ENCODE measurements around the gene ARSI.
A peak's percentile ranks its signal among the peaks of the same experiment; 100 is the strongest.

The ARSI gene

DNA sequence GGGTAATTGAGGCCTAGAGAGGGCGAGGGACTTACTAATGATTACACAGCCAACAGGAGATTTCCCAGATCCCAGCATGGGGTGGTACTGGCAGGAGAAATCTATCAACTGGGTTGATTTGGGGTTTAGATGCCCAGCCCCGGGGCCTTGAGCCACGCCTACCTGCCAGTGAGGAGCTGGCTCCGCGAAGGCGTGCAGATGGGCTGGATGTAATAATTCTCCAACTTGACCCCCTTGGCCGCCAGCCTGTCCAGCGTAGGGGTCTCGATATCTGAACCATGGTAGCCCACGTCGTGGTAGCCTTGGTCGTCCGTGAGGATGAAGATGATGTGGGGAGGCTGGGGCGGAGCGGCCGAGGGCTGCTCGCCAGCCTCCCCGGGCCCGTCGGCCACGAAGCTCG, 804 bp downstream of the ARSI start:
- Histone ChIP-seq H4K20me1 (ENCODE audit: insufficient read depth) (no peaks in the 10 kb centered on the region), H3K9ac (no peak overlapping the region), H3K4me2 (no peak overlapping the region), H3K4me1 (ENCODE audit: low read depth, poor library complexity, severe bottlenecking) (peaks cover 18% of the 10 kb centered on the region), H3K79me2 (ENCODE audit: insufficient read depth, low read depth) (no peaks in the 10 kb centered on the region), H3K36me3 (ENCODE audit: insufficient read depth) (no peaks in the 10 kb centered on the region), H3K27me3 (ENCODE audit: insufficient read depth, low read depth) (no peaks in the 10 kb centered on the region), H2AFZ (ENCODE audit: low read depth) (no peak overlapping the region), H3K4me3 (IDR thresholded peaks at IDR 0.05; ENCODE audit: insufficient read depth, low read depth, low read length) (no peak overlapping the region), H3K27ac (no peak overlapping the region)
- TF ChIP-seq, protein P1, sequence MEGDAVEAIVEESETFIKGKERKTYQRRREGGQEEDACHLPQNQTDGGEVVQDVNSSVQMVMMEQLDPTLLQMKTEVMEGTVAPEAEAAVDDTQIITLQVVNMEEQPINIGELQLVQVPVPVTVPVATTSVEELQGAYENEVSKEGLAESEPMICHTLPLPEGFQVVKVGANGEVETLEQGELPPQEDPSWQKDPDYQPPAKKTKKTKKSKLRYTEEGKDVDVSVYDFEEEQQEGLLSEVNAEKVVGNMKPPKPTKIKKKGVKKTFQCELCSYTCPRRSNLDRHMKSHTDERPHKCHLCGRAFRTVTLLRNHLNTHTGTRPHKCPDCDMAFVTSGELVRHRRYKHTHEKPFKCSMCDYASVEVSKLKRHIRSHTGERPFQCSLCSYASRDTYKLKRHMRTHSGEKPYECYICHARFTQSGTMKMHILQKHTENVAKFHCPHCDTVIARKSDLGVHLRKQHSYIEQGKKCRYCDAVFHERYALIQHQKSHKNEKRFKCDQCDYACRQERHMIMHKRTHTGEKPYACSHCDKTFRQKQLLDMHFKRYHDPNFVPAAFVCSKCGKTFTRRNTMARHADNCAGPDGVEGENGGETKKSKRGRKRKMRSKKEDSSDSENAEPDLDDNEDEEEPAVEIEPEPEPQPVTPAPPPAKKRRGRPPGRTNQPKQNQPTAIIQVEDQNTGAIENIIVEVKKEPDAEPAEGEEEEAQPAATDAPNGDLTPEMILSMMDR (conservative IDR thresholded peaks at IDR 0.05; ENCODE audit: low read depth, low read length), result no peak

DNA sequence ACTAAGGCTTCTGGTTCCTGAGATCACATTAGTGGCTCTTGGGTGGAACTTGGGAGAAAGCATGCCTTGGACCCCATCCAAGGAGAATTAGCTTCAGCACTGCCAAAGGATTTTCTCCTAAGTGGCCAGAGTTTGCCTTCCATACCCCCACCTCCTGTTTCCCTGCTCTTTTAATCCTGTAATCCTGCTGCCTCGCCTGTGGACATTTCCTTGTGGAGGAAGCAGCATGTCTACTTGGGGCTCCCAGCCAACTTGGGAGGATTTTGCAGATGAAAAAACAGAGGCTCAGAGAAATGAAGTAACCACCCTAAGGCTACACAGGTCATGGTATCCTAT, 1.6 kb downstream of the ARSI start:
- TF ChIP-seq, protein P1 (conservative IDR thresholded peaks at IDR 0.05; ENCODE audit: low read depth, low read length), result no peak
- Histone ChIP-seq H3K36me3 (ENCODE audit: insufficient read depth) (no peaks in the 10 kb centered on the region), H3K4me3 (IDR thresholded peaks at IDR 0.05; ENCODE audit: insufficient read depth, low read depth, low read length) (no peak overlapping the region), H2AFZ (ENCODE audit: low read depth) (no peak overlapping the region), H3K79me2 (ENCODE audit: insufficient read depth, low read depth) (no peaks in the 10 kb centered on the region), H3K4me2 (no peak overlapping the region), H4K20me1 (ENCODE audit: insufficient read depth) (no peaks in the 10 kb centered on the region), H3K4me1 (ENCODE audit: low read depth, poor library complexity, severe bottlenecking) (peaks cover 18% of the 10 kb centered on the region), H3K27ac (no peak overlapping the region), H3K27me3 (ENCODE audit: insufficient read depth, low read depth) (no peaks in the 10 kb centered on the region), H3K9ac (no peak overlapping the region)

DNA sequence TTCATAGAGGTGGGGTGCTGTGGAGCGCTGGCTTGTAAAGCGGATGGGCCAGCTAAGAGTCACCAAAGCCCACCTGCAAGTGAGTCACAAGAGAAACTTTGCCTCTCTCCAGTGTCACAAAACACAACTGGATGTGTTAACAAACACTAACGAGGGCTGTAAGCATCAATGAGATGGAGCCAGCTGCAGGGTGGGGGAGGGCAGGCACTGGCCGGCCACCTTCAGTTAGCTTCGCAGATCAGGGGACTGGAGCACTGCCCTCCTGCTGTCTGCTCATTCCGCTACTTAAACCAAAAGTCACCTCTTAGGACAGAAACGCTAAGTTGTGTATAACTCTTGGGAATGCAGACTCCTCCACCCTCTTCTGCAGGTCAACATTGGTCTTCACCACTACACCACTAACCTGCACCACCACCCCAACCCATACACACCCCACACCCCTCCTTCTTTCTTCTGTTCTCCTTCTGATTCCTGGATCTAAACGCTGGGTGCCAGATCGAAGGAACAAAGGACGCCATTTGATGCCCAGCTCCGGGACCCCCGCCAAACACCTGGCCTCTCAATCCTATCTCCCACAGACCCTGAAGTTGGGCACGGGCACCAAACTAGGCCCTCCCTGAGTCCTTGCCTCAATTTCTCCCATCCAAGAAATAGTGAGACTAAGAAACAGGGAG, 2.1 kb downstream of the ARSI start:
- H3K9ac ChIP-seq, result no peak overlapping the region

DNA sequence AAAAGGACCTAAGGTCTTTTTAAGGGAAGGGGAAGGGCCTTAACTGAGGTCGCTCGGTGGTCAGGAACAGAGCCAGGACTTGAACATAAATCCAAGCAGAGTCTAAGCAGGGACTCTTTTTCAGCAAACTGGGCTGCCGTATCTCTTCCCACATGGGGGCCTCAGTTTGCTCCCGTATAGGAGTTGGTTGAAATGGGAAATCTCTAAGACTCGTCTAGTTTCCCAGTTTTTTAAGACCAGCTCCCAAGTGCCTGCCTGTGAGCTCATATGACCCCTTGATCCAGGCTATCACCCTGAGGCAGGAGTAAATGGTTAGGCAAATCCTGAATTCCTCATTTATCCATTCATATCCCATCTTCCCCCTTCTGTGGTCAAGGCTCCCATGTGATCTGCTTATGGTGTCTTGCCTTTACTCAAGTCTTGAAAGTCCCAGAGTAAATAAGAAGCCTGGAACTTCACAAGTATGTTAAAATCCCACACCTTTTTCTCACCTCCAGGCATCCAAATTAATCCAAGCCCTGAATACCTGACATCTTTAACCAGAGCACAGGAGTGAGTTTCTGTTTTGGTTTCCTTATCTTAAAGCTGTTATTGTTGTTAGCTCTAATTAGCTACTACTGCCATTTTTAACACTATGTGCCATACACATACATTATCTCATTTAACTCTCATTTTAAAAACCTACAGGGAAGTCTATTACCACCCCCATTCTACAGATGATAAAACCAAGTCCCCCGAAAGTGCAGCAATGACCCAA, 3.0 kb downstream of the ARSI start:
- peak overlapping the region; percentile 33; the same call in 1 of the 2 replicates for H3K4me2 ChIP-seq

More for the DNA sequence above, 2.1 kb downstream of the ARSI start:
- Histone ChIP-seq H3K79me2 (ENCODE audit: insufficient read depth, low read depth) (no peaks in the 10 kb centered on the region), H2AFZ (ENCODE audit: low read depth) (no peak overlapping the region), H3K4me2 (no peak overlapping the region), H3K27ac (no peak overlapping the region), H3K36me3 (ENCODE audit: insufficient read depth) (no peaks in the 10 kb centered on the region), H3K27me3 (ENCODE audit: insufficient read depth, low read depth) (no peaks in the 10 kb centered on the region), H3K4me1 (ENCODE audit: low read depth, poor library complexity, severe bottlenecking) (peaks cover 13% of the 10 kb centered on the region), H3K4me3 (IDR thresholded peaks at IDR 0.05; ENCODE audit: insufficient read depth, low read depth, low read length) (no peak overlapping the region), H4K20me1 (ENCODE audit: insufficient read depth) (no peaks in the 10 kb centered on the region)
- TF ChIP-seq, protein P1 (conservative IDR thresholded peaks at IDR 0.05; ENCODE audit: low read depth, low read length), result no peak

More for the DNA sequence above, 3.0 kb downstream of the ARSI start:
- H3K4me3 ChIP-seq (IDR thresholded peaks at IDR 0.05; ENCODE audit: insufficient read depth, low read depth, low read length), result no peak overlapping the region
- H2AFZ ChIP-seq (ENCODE audit: low read depth), result no peak overlapping the region
- no peak overlapping the region for H3K27ac ChIP-seq
- peaks cover 12% of the 10 kb centered on the region for H3K4me1 ChIP-seq (ENCODE audit: low read depth, poor library complexity, severe bottlenecking)
- no peaks in the 10 kb centered on the region for H3K79me2 ChIP-seq (ENCODE audit: insufficient read depth, low read depth)
- no peaks in the 10 kb centered on the region for H3K27me3 ChIP-seq (ENCODE audit: insufficient read depth, low read depth)
- no peaks in the 10 kb centered on the region for H4K20me1 ChIP-seq (ENCODE audit: insufficient read depth)
- no peak overlapping the region for H3K9ac ChIP-seq
- H3K36me3 ChIP-seq (ENCODE audit: insufficient read depth), result no peaks in the 10 kb centered on the region
- TF ChIP-seq, protein P1 (conservative IDR thresholded peaks at IDR 0.05; ENCODE audit: low read depth, low read length), result no peak

All from KMS-11 (cell line).